ENCODE results near the gene ZYX. TPM values are rescaled to one million over a fixed set of nuclear protein-coding genes. Genes with fewer than 3 reads are reported as not detected.

ZYX gene
- total RNA-seq, 1 experiment from 2014 or later: 260 TPM

- H3K4me1 Mint-ChIP-seq (ENCODE audit: insufficient read depth, unreplicated experiment): peaks cover 13% of the 10 kb centered on the region
- H3K9me3 Mint-ChIP-seq (ENCODE audit: unreplicated experiment): no peaks in the 10 kb centered on the region
- no peaks in the 10 kb centered on the region for H3K27me3 Mint-ChIP-seq (ENCODE audit: insufficient read depth, unreplicated experiment)
- H3K27ac Mint-ChIP-seq (ENCODE audit: low read depth, unreplicated experiment): peak within 1 kb of the TSS; percentile 63
- H3K36me3 Mint-ChIP-seq (ENCODE audit: insufficient read depth, unreplicated experiment): no peaks in the 10 kb centered on the region
- BruUV-seq (replicated peaks): no TSS peak
- TF ChIP-seq, protein P1, sequence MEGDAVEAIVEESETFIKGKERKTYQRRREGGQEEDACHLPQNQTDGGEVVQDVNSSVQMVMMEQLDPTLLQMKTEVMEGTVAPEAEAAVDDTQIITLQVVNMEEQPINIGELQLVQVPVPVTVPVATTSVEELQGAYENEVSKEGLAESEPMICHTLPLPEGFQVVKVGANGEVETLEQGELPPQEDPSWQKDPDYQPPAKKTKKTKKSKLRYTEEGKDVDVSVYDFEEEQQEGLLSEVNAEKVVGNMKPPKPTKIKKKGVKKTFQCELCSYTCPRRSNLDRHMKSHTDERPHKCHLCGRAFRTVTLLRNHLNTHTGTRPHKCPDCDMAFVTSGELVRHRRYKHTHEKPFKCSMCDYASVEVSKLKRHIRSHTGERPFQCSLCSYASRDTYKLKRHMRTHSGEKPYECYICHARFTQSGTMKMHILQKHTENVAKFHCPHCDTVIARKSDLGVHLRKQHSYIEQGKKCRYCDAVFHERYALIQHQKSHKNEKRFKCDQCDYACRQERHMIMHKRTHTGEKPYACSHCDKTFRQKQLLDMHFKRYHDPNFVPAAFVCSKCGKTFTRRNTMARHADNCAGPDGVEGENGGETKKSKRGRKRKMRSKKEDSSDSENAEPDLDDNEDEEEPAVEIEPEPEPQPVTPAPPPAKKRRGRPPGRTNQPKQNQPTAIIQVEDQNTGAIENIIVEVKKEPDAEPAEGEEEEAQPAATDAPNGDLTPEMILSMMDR (IDR thresholded peaks at IDR 0.05; ENCODE audit: unreplicated experiment): peak; percentile 35
- H3K4me3 Mint-ChIP-seq (ENCODE audit: unreplicated experiment): peak within 1 kb of the TSS; percentile 72
- intact Hi-C loops (cut with micrococcal nuclease): loop anchor here (2.0 kb wide), 1 partner anchor 88 kb away; no protein-coding TSS in a partner anchor
- CTCF ChIA-PET: interaction anchor here (0.6 to 11.0 kb wide), 16 partner anchors 8 to 1727 kb away, joined by 3 to 84 read pairs (median 5); no protein-coding TSS in a partner anchor
- peak; percentile 86 for DNase-seq (ENCODE audit: unreplicated experiment)
- POLR2A ChIA-PET: interaction anchor here (0.5 to 1.1 kb wide), 6 partner anchors 14 to 788 kb away, joined by 3 to 4 read pairs (median 3); partner anchors contain the start of gene CASP2
Measured at GRCh38 chr7:143408686-143409561, 27.8 kb downstream of the ZYX start, which contains the start of gene EPHA1. TSS of gene EPHA1 (minus strand) at chr7:143408856. CDS start at chr7:143408805, 51 bp downstream.

DNA sequence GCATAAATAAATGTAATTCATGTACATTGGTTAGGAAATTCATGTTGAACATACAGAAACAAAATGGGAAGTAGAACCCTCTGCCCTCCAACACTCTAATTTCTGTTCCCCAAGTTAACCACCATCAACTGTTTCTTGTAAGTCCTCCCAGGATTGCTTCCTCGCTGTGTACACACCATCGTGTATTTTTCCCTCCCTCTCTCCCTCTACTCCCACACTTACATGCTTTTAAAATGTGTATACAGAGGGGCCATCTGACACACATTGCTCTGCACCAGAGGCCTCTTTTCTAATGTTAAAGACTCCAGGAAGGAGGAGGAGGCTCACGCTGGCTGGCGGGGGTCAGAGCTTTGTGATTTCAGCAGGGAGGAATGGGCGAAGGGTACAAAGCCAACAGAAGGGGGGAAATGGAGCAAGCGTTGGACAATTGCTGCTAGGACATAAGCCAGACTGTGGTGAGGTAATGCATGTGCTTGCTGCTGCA, 29.4 kb downstream of the ZYX start:
- no TSS peak for BruUV-seq (replicated peaks)
- Mint-ChIP-seq H3K4me1 (ENCODE audit: insufficient read depth, unreplicated experiment) (peaks cover 22% of the 10 kb centered on the region), H3K9me3 (ENCODE audit: unreplicated experiment) (no peaks in the 10 kb centered on the region), H3K4me3 (ENCODE audit: unreplicated experiment) (no peak overlapping the region), H3K27me3 (ENCODE audit: insufficient read depth, unreplicated experiment) (no peaks in the 10 kb centered on the region), H3K27ac (ENCODE audit: low read depth, unreplicated experiment) (no peak overlapping the region), H3K36me3 (ENCODE audit: insufficient read depth, unreplicated experiment) (no peaks in the 10 kb centered on the region)
- ChIA-PET CTCF (interaction anchor here (0.6 to 11.0 kb wide), 4 partner anchors 160 to 171 kb away, joined by 3 to 84 read pairs (median 3); no protein-coding TSS in a partner anchor), POLR2A (no interaction called here)
- intact Hi-C loops (cut with micrococcal nuclease): loop anchor here (10.0 kb wide), 1 partner anchor 406 kb away; no protein-coding TSS in a partner anchor
- DNase-seq (ENCODE audit: unreplicated experiment): no peak
- TF ChIP-seq, protein P1 (IDR thresholded peaks at IDR 0.05; ENCODE audit: unreplicated experiment): no peak

- intact Hi-C loops (cut with micrococcal nuclease): loop anchor here (10.0 kb wide), 1 partner anchor 407 kb away; no protein-coding TSS in a partner anchor
- Mint-ChIP-seq H3K4me1 (ENCODE audit: insufficient read depth, unreplicated experiment) (peaks cover 28% of the 10 kb centered on the region), H3K4me3 (ENCODE audit: unreplicated experiment) (no peak overlapping the region), H3K27ac (ENCODE audit: low read depth, unreplicated experiment) (no peak overlapping the region), H3K9me3 (ENCODE audit: unreplicated experiment) (no peaks in the 10 kb centered on the region), H3K27me3 (ENCODE audit: insufficient read depth, unreplicated experiment) (no peaks in the 10 kb centered on the region), H3K36me3 (ENCODE audit: insufficient read depth, unreplicated experiment) (no peaks in the 10 kb centered on the region)
- TF ChIP-seq, protein P1 (IDR thresholded peaks at IDR 0.05; ENCODE audit: unreplicated experiment): no peak
- no TSS peak for BruUV-seq (replicated peaks)
- POLR2A ChIA-PET: no interaction called here
- DNase-seq (ENCODE audit: unreplicated experiment): no peak
- CTCF ChIA-PET: interaction anchor here (0.7 to 11.0 kb wide), 4 partner anchors 20 to 172 kb away, joined by 3 to 84 read pairs (median 3); no protein-coding TSS in a partner anchor
Measured at GRCh38 chr7:143411976-143412708, 31.0 kb downstream of the ZYX start.

Measured in MCF 10A (cell line).